Activated CD8-positive, alpha-beta T cell treated with anti-CD3 and anti-CD28 coated beads for 36 hours (primary cell): ENCODE results near the gene ATP2B1. TPM values are rescaled to one million over a fixed set of nuclear protein-coding genes. Genes with fewer than 3 reads are reported as not detected.

ENCODE experiments used
- ATAC-seq: fragments of 200-7000 bp; cut with Tn5 transposase; one replicate; pipeline ENCODE4 v1.10.0; 2021; ENCODE audit warnings: mild to moderate bottlenecking, moderate library complexity
- CTCF ChIA-PET: fragments of 350-600 bp; sonication (Branson Sonifier 250); formaldehyde crosslinking; loops from one replicate; lab custom pipeline; 2021; ENCODE audit warnings: antibody characterized with exemption; lab: Charles Lee
- POLR2A ChIA-PET: fragments of 350-600 bp; sonication (Branson Sonifier 250); formaldehyde crosslinking; loops from one replicate; lab custom pipeline; 2021; ENCODE audit warnings: antibody characterized with exemption; lab: Charles Lee
- DNase-seq: peaks from one replicate; pipeline ENCODE4 v3.0.0-alpha.2; 2020
- H3K27ac Mint-ChIP-seq: one replicate; pipeline ENCODE4 v1.8.0; 2021; ENCODE audit warnings: mild to moderate bottlenecking, mixed read lengths
- H3K27me3 Mint-ChIP-seq: one replicate; pipeline ENCODE4 v1.8.0; 2021; ENCODE audit warnings: mixed read lengths
- H3K36me3 Mint-ChIP-seq: one replicate; pipeline ENCODE4 v1.8.0; 2021; ENCODE audit warnings: low read depth, mixed read lengths
- H3K4me1 Mint-ChIP-seq: one replicate; pipeline ENCODE4 v1.8.0; 2021; ENCODE audit warnings: low read depth, mixed read lengths
- H3K4me3 Mint-ChIP-seq: one replicate; pipeline ENCODE4 v1.8.0; 2021; ENCODE audit warnings: mild to moderate bottlenecking, moderate library complexity, mixed read lengths
- H3K9me3 Mint-ChIP-seq: one replicate; pipeline ENCODE4 v1.8.0; 2021; ENCODE audit warnings: mixed read lengths
- intact Hi-C: fragments of 100-400 bp; cut with micrococcal nuclease; formaldehyde crosslinking; loops from one replicate; pipeline ENCODE4 v1.10.0; 2022
- total RNA-seq, 2 experiments: library from RNA; stranded (reverse); gene quantifications; one replicate each; pipeline ENCODE4 v1.2.3, GENCODE V29; 2021
- TF ChIP-seq, protein P1 (sequence below): fragments of 200-600 bp; IDR thresholded peaks from one replicate; pipeline ENCODE4 v1.8.0; 2022; ENCODE audit warnings: antibody characterized with exemption, mild to moderate bottlenecking

The ATP2B1 gene
- total RNA-seq, 2 experiments from 2014 or later, result 20.8 to 26.2 TPM

- TF ChIP-seq, protein P1, sequence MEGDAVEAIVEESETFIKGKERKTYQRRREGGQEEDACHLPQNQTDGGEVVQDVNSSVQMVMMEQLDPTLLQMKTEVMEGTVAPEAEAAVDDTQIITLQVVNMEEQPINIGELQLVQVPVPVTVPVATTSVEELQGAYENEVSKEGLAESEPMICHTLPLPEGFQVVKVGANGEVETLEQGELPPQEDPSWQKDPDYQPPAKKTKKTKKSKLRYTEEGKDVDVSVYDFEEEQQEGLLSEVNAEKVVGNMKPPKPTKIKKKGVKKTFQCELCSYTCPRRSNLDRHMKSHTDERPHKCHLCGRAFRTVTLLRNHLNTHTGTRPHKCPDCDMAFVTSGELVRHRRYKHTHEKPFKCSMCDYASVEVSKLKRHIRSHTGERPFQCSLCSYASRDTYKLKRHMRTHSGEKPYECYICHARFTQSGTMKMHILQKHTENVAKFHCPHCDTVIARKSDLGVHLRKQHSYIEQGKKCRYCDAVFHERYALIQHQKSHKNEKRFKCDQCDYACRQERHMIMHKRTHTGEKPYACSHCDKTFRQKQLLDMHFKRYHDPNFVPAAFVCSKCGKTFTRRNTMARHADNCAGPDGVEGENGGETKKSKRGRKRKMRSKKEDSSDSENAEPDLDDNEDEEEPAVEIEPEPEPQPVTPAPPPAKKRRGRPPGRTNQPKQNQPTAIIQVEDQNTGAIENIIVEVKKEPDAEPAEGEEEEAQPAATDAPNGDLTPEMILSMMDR, result no peak
- intact Hi-C loops, result no loop called here
- peaks cover 3% of the 10 kb centered on the region for H3K36me3 Mint-ChIP-seq
- no peak for ATAC-seq
- H3K4me1 Mint-ChIP-seq, result peaks cover 45% of the 10 kb centered on the region
- H3K4me3 Mint-ChIP-seq, result no peak overlapping the region
- H3K27ac Mint-ChIP-seq, result no peak overlapping the region
- CTCF ChIA-PET, result no interaction called here
- no peak for DNase-seq
- POLR2A ChIA-PET, result interaction anchor here (0.5 kb wide), 1 partner anchor 89 kb away, joined by 3 read pairs; no protein-coding TSS in a partner anchor
- no peaks in the 10 kb centered on the region for H3K27me3 Mint-ChIP-seq
- H3K9me3 Mint-ChIP-seq, result no peaks in the 10 kb centered on the region
Measured at GRCh38 chr12:89690925-89691324, 17.7 kb downstream of the ATP2B1 start.

- POLR2A ChIA-PET, result interaction anchor here (1.2 to 1.7 kb wide), 2 partner anchors 18 to 20 kb away, joined by 3 to 5 read pairs; no protein-coding TSS in a partner anchor
- H3K36me3 Mint-ChIP-seq, result peaks cover 5% of the 10 kb centered on the region
- TF ChIP-seq, protein P1, result no peak
- H3K4me1 Mint-ChIP-seq, result peaks cover 49% of the 10 kb centered on the region
- intact Hi-C loops, result no loop called here
- ATAC-seq, result no peak
- no peak for DNase-seq
- no peak overlapping the region for H3K4me3 Mint-ChIP-seq
- H3K27ac Mint-ChIP-seq, result no peak overlapping the region
- H3K9me3 Mint-ChIP-seq, result no peaks in the 10 kb centered on the region
- H3K27me3 Mint-ChIP-seq, result no peaks in the 10 kb centered on the region
- CTCF ChIA-PET, result interaction anchor here (1.4 to 2.0 kb wide), 4 partner anchors 9 to 18 kb away, joined by 3 to 7 read pairs (median 6); no protein-coding TSS in a partner anchor
Measured at GRCh38 chr12:89689306-89689705, 19.3 kb downstream of the ATP2B1 start.

GRCh38 chr12:89686311-89686710, 22.3 kb downstream of the ATP2B1 start:
- ChIA-PET CTCF (no interaction called here), POLR2A (no interaction called here)
- Mint-ChIP-seq H3K36me3 (peaks cover 16% of the 10 kb centered on the region), H3K9me3 (peaks cover 15% of the 10 kb centered on the region), H3K4me3 (no peak overlapping the region), H3K4me1 (peaks cover 39% of the 10 kb centered on the region), H3K27ac (no peak overlapping the region), H3K27me3 (no peaks in the 10 kb centered on the region)
- ATAC-seq (no peak), DNase-seq (no peak)
- TF ChIP-seq, protein P1, result no peak
- intact Hi-C loops, result no loop called here

DNA sequence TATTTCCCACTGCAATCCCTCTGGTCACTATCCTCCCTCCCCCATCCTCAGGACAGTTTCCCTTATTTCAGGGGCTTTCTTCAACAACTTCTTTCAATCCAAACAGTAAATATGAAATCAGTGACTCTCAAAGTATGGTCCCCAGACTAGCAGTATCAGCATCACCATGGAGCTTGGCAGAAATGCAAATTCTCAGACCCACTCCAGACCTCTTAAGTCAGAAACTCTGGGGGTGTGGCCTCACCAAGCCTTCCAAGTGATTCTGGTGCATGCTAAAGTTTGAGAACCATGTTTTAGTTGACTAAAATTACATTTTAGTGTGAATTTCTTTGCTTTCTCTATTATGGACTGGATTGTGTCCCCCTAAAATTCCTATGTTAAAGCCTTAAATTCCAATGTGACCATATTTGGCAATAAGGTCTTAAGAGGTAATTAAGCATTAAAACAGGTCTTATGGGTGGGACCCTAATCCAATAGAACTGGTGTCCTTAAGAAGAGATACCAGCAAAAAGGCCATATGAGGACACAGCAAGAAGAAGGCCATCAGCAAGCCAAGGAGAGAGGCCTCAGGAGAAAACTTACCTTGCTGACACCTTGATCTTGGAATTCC, 23.2 kb downstream of the ATP2B1 start:
- ChIA-PET CTCF (no interaction called here), POLR2A (no interaction called here)
- H3K4me1 Mint-ChIP-seq, result peaks cover 35% of the 10 kb centered on the region
- intact Hi-C loops, result no loop called here
- H3K27ac Mint-ChIP-seq, result no peak overlapping the region
- no peak for ATAC-seq
- DNase-seq, result no peak
- peaks cover 17% of the 10 kb centered on the region for H3K9me3 Mint-ChIP-seq
- H3K36me3 Mint-ChIP-seq, result peaks cover 20% of the 10 kb centered on the region
- no peak overlapping the region for H3K4me3 Mint-ChIP-seq
- TF ChIP-seq, protein P1, result no peak
- H3K27me3 Mint-ChIP-seq, result no peaks in the 10 kb centered on the region

- Mint-ChIP-seq H3K4me3 (no peak overlapping the region), H3K9me3 (peaks cover 25% of the 10 kb centered on the region), H3K27ac (no peak overlapping the region), H3K36me3 (peaks cover 26% of the 10 kb centered on the region), H3K27me3 (no peaks in the 10 kb centered on the region), H3K4me1 (peaks cover 38% of the 10 kb centered on the region)
- ChIA-PET POLR2A (interaction anchor here (1.1 kb wide), 1 partner anchor 16 kb away, joined by 3 read pairs; no protein-coding TSS in a partner anchor), CTCF (interaction anchor here (0.9 kb wide), 1 partner anchor 13 kb away, joined by 3 read pairs; no protein-coding TSS in a partner anchor)
- intact Hi-C loops, result no loop called here
- TF ChIP-seq, protein P1, result no peak
- DNase-seq, result no peak
- ATAC-seq, result no peak
Measured at GRCh38 chr12:89684136-89684535, 24.5 kb downstream of the ATP2B1 start.
